GM21367 (cell line): ENCODE results near the gene SLC41A1.

Experiments used
- ATAC-seq: cut with Tn5 transposase; IDR thresholded peaks from one replicate; pipeline ENCODE4 v1.9.1; 2021; ENCODE audit not compliant: unreplicated experiment

SLC41A1 gene

GRCh38 chr1:205760606-205761005, 52.4 kb downstream of the SLC41A1 start:
- no peak for ATAC-seq

GRCh38 chr1:205756552-205756951, 56.4 kb downstream of the SLC41A1 start:
- ATAC-seq, result no peak

- ATAC-seq, result no peak
Measured at GRCh38 chr1:205754857-205755256, 58.1 kb downstream of the SLC41A1 start.

GRCh38 chr1:205751036-205751651, 61.9 kb downstream of the SLC41A1 start:
- ATAC-seq, result no peak

GRCh38 chr1:205750138-205751035, 62.6 kb downstream of the SLC41A1 start, which contains the start of gene NUCKS1:
TSS of gene NUCKS1 (minus strand) at chr1:205750182. CDS start at chr1:205749973, 209 bp downstream.
- peak; percentile 74 for ATAC-seq

- peak; percentile 75 for ATAC-seq
Measured at GRCh38 chr1:205749234-205750137, 63.5 kb downstream of the SLC41A1 start.

GRCh38 chr1:205748403-205749233, 64.4 kb downstream of the SLC41A1 start:
- ATAC-seq, result no peak

GRCh38 chr1:205746757-205747412, 66.1 kb downstream of the SLC41A1 start:
- no peak for ATAC-seq

GRCh38 chr1:205744403-205744802, 68.6 kb downstream of the SLC41A1 start:
- no peak for ATAC-seq

GRCh38 chr1:205743977-205744376, 69.0 kb downstream of the SLC41A1 start:
- ATAC-seq, result no peak

- no peak for ATAC-seq
Measured at GRCh38 chr1:205741681-205742080, 71.3 kb downstream of the SLC41A1 start.

GRCh38 chr1:205739348-205740160, 73.4 kb downstream of the SLC41A1 start:
- ATAC-seq, result no peak
